WERI-Rb-1 (cell line): Measurements from ENCODE around the gene REEP3.

ENCODE experiments used
- DNase-seq: peaks from one replicate; pipeline ENCODE4 v3.0.0-alpha.2; 2020
- H3K27ac ChIP-seq: fragments of 250-450 bp; sonication (Bioruptor Pico); 2 replicates; pipeline ENCODE4 v1.5.1; 2020; ENCODE audit warnings: mild to moderate bottlenecking, moderate library complexity
- H3K27me3 ChIP-seq: fragments of 250-450 bp; sonication (Bioruptor Pico); 2 replicates; pipeline ENCODE4 v1.5.1; 2021; ENCODE audit warnings: mild to moderate bottlenecking, low read depth, moderate library complexity; ENCODE audit not compliant: insufficient read depth, severe bottlenecking
- H3K36me3 ChIP-seq: fragments of 250-450 bp; sonication (Bioruptor Pico); 2 replicates; pipeline ENCODE4 v1.5.1; 2020; ENCODE audit warnings: mild to moderate bottlenecking, moderate library complexity
- H3K4me3 ChIP-seq: 2 replicates; pipeline ENCODE4 v1.5.1; 2011; ENCODE audit warnings: low read depth, mild to moderate bottlenecking, control low read depth, low read length
- H3K9me3 ChIP-seq: fragments of 250-450 bp; sonication (Bioruptor Pico); 2 replicates; pipeline ENCODE4 v1.5.1; 2021; ENCODE audit warnings: mild to moderate bottlenecking, moderate library complexity; ENCODE audit not compliant: severe bottlenecking
- CTCF ChIP-seq: IDR thresholded peaks from 2 replicates; pipeline ENCODE4 v1.5.1; 2011; ENCODE audit warnings: low read depth, mild to moderate bottlenecking, control low read depth, inconsistent platforms, low read length

REEP3 gene

GRCh38 chr10:63501954-63502353, 19.2 kb upstream of the REEP3 start:
- H3K36me3 ChIP-seq: no peaks in the 10 kb centered on the region
- DNase-seq: no peak
- no peak for TF ChIP-seq CTCF
- H3K4me3 ChIP-seq: no peak overlapping the region
- H3K27ac ChIP-seq: no peak overlapping the region
- H3K9me3 ChIP-seq: no peaks in the 10 kb centered on the region
- no peaks in the 10 kb centered on the region for H3K27me3 ChIP-seq

GRCh38 chr10:63502832-63503231, 18.4 kb upstream of the REEP3 start:
- TF ChIP-seq CTCF: no peak

GRCh38 chr10:63503395-63503794, 17.8 kb upstream of the REEP3 start:
- no peaks in the 10 kb centered on the region for H3K27me3 ChIP-seq
- H3K36me3 ChIP-seq: no peaks in the 10 kb centered on the region
- no peak overlapping the region for H3K27ac ChIP-seq
- DNase-seq: no peak
- H3K9me3 ChIP-seq: no peaks in the 10 kb centered on the region
- TF ChIP-seq CTCF: no peak
- no peak overlapping the region for H3K4me3 ChIP-seq

More at GRCh38 chr10:63502832-63503231, 18.4 kb upstream of the REEP3 start:
- Histone ChIP-seq H3K27ac (no peak overlapping the region), H3K4me3 (no peak overlapping the region), H3K36me3 (no peaks in the 10 kb centered on the region), H3K27me3 (no peaks in the 10 kb centered on the region), H3K9me3 (no peaks in the 10 kb centered on the region)
- DNase-seq: no peak

- no peaks in the 10 kb centered on the region for H3K9me3 ChIP-seq
- DNase-seq: no peak
- TF ChIP-seq CTCF: no peak
- H3K4me3 ChIP-seq: no peak overlapping the region
- H3K27me3 ChIP-seq: no peaks in the 10 kb centered on the region
- peaks cover 6% of the 10 kb centered on the region for H3K36me3 ChIP-seq
- H3K27ac ChIP-seq: no peak overlapping the region; the same call in 1 of the 2 replicates
Measured at GRCh38 chr10:63504145-63504881, 16.9 kb upstream of the REEP3 start.

- H3K36me3 ChIP-seq: peaks cover 9% of the 10 kb centered on the region
- H3K4me3 ChIP-seq: no peak overlapping the region
- no peak for TF ChIP-seq CTCF
Measured at GRCh38 chr10:63505562-63505961, 15.6 kb upstream of the REEP3 start.

DNA sequence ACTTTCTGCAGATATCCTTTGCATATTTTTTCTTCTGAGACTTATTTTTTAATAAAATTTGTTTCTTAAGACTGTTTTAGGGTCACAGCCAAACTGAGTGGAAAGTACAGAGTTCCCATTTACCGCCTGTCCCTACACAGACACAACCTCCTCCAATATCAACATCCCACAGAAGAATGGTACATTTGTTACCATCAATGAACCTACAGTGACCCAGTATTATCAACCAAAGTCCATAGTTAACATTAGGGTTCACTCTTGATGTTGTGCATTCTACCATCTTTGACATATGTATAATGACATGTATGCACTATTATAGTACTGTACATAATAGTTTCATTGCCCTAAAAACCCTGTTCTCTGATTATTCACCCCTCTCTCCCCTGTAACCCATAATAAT, 14.6 kb upstream of the REEP3 start:
- no peak overlapping the region for H3K27ac ChIP-seq

More at GRCh38 chr10:63505562-63505961, 15.6 kb upstream of the REEP3 start:
- DNase-seq: no peak
- H3K27ac ChIP-seq: no peak overlapping the region
- H3K9me3 ChIP-seq: no peaks in the 10 kb centered on the region
- H3K27me3 ChIP-seq: no peaks in the 10 kb centered on the region

More for the DNA sequence above, 14.6 kb upstream of the REEP3 start:
- no peak for TF ChIP-seq CTCF
- Histone ChIP-seq H3K36me3 (peaks cover 9% of the 10 kb centered on the region), H3K27me3 (no peaks in the 10 kb centered on the region), H3K4me3 (no peak overlapping the region), H3K9me3 (no peaks in the 10 kb centered on the region)
- DNase-seq: no peak
